ENCODE data around the gene MAPK8.

- no peak for TF ChIP-seq POLR2A (IDR thresholded peaks at IDR 0.05)
- no peak for TF ChIP-seq CTCF (IDR thresholded peaks at IDR 0.05)
- TF ChIP-seq POLR2AphosphoS5 (IDR thresholded peaks at IDR 0.05): no peak
- TF ChIP-seq EP300 (IDR thresholded peaks at IDR 0.05): no peak
Measured at GRCh38 chr10:48366261-48366660, 59.8 kb downstream of the MAPK8 start.
